Right forelimb (tissue), 1 donor: ENCODE data around the gene LRRC47.

Experiments
- DNase-seq: peaks from one replicate; pipeline ENCODE4 v3.0.0-alpha.2; 2018

The LRRC47 gene

DNA sequence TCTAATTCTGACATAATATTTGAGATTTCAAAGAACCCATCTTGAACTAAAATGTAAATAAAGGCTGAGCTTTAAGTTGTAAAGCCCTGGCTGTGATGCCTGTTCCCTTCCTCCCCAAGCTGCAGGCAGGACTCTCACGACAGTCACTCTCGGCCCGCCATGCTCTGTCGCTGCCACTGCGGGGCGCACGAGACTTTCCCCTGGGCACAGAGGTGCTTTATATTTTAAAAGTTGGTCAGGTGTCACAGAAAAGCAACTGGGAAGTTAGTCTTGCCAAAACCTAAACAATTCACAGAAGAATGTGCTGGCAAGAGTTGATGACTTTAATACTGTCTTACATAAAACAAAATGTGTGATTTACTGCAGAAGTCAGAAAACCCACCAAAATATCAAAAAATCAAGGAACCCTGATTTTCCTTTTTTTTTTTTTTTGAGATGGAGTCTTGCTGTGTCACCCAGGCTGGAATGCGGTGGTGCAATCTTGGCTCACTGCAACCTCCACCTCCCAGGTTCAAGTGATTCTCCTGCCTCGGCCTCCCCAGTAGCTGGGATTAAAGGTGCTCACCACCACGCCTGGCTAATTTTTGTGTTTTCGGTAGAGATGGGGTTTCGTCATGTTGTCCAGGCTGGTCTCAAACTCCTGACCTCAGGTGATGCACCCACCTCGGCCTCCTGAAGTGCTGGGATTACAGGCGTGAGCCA is 10.7 kb downstream of the LRRC47 start:
- no peak for DNase-seq

GRCh38 chr1:3785045-3785444 is 11.3 kb downstream of the LRRC47 start:
- DNase-seq = no peak

DNA sequence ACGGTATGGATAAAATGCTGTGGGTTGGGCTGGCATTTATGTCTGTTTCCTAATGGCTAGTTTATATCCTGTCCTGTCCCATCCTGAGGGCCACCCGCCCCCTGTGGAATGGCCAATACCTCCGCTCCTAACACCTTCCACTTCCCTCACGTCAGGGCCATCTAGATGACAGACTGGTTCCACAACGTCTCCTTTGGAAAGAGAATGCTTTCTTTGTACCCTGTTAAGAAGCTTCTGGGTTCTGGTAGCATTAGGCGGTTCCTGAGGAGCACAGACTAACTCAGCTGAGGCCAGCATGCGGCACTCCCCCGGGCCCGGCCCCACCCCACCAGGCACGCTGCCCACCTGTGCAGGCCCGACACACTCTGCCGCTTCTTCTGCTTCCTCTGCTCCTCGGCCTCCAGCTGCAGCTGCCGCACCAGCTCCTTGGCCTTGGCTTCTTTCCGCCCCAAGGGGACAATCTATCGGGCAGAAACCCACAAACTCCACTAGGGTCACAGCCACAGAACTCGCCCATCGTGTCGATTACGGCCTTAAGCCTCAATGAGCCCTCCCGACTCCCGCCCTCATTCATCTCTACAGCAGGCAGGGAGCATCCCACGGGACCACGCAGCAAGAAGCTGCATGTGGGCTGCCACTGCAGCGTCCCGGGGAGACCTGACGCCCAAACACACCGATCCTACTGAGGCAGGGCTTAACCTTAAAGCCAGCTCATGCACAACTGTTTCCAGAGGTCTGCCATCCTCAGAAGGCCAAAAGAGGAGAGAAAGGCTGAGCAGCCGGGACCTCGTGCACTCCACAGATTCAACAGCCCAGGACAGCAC is 12.4 kb downstream of the LRRC47 start:
- no peak for DNase-seq

DNA sequence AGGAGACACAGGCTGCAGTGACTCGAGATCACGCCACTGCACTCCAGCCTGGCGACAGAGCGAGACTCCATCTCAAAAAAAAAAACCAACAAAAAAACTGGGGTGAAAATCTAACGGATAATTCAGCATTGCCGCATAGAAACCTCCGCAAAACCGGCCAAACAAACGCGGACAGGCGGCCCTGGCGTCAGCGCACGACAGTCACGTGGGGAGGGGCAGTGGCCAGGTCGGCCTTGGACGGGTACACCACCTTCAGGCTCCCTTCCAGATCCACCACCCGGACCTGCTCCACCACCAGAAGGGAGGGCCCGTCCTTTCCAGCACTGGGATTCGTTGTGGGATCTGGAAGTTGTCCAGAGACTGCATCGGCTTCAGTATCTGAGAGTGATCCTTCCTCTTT is 15.4 kb downstream of the LRRC47 start:
- no peak for DNase-seq

GRCh38 chr1:3779912-3780416 is 16.3 kb downstream of the LRRC47 start:
- DNase-seq = no peak

DNA sequence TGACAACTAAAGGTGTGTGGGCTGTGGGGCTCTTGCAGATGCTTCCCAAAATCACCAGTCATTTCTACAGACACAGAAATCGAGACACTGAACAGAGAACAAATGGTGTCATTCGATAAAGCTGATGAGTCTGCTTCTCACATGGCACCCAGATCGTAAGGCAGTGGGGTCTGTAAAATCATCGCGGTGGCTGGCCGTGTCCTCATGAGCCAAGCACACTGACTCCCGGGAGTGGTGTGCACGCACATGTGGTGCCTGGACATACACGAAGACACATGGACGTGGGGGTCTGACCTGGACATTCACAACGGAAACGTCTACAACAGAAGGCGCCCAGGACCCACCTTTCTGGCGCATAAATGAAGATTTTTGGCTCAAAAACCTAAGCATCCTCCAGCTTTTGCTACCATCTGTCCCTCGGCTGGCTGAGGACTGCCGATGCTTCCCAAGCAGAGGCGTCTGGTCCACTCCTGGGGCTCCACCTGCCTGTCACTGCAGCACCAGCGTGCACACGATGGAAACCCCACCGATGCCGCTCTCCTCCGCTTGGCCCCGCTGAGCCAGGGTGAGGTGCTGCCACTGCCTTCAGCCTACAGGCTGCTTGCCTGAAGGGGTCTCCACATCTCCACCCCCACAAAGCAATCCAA is 16.9 kb downstream of the LRRC47 start:
- DNase-seq = no peak

DNA sequence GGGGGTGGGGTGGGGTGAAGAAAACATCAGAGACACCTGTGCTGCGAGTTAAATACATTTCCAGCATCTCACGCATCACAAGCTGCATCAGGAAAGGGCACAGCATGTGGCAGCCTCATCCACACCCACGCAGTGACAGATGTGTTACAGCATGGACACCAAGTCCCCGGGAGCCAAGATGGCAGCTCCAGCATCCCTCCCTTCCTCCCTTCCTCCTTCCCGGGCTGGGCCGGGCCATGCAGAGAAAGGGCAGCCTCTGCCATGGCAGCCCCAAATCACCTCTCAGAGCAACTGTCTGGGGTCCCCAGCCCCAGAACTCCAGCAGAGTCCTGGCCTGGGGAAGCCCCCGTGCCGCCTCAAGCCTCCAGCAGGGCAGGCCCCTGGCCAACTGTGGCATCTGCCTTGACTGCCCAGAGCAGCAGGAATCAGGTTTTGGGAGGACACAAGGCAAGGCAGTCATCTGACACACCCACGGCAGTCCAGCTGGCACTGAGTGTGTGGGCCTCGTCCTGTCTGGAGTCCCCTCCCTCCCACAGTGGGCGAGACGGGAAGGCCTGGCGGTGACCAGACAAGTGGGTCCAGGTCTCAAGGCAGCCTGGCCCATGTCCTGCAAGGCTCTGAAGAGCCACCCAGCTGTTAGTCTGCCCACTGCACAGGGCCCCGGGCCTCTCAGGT is 17.6 kb downstream of the LRRC47 start:
- DNase-seq = no peak

GRCh38 chr1:3777647-3778589 is 18.4 kb downstream of the LRRC47 start:
- DNase-seq = no peak

GRCh38 chr1:3777078-3777547 is 19.2 kb downstream of the LRRC47 start:
- no peak for DNase-seq

- DNase-seq = no peak
Observed at GRCh38 chr1:3776231-3776961, 19.9 kb downstream of the LRRC47 start.

GRCh38 chr1:3775490-3776230 is 20.6 kb downstream of the LRRC47 start:
- no peak for DNase-seq

DNA sequence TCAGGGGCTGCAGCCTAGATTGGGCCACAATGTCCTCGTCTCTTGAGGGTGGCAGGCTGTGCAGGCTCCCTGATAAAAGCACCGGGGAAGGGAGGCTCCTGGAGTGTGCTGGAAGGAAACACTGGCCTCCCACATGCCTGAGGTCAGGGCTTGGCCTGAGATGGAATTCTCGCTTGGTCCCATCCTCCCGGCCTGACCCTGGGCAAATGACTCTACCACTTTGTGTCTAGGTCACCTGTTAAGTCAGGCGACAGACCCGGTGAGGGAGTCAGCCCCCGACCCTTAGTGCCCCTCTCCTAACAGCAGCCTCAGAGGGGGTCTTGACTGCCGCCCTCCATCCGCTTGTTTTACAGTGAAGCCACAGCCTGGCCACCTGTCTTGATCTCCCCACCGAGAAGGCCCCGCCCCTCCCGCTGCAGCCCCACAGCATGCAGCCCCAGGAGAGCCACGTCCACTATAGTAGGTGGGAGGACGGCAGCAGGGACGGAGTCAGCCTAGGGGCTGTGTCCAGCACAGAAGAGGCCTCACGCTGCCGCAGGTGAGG is 21.3 kb downstream of the LRRC47 start:
- DNase-seq = no peak

DNA sequence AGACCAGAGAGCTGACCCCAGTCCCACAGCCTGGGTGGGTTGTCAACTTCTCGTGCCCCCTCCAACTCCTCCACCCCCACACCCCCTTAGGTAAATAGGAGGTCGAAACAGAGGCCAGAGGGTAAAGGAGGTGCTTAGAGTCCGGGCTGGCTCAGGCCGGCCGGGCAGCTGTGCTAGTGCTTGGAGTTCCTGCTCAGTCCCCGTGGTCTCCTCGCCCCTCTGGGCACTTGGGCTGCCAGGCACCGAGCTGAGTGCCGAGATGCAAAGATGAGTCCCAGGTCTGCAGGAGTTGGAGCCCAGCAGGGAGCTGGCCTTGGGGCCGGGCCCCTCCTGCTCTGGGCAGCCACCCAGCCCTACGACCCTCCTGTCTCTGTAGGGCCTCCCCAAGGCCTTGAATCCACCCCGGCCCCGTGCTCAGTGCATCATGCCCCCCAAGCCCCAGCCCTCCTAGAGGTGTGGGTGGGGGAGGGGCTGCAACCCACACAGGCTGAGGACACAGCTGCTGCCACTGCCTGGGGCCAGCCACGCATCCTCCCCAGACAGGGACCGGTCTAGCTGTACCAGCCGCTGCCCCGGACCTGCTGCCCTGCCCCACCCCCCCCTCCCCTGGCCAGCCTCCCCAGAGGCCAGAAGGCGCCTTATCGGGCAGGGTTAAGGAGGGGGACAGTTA is 21.9 kb downstream of the LRRC47 start:
- no peak for DNase-seq

- DNase-seq = no peak
Observed at GRCh38 chr1:3773572-3774275, 22.6 kb downstream of the LRRC47 start.

DNA sequence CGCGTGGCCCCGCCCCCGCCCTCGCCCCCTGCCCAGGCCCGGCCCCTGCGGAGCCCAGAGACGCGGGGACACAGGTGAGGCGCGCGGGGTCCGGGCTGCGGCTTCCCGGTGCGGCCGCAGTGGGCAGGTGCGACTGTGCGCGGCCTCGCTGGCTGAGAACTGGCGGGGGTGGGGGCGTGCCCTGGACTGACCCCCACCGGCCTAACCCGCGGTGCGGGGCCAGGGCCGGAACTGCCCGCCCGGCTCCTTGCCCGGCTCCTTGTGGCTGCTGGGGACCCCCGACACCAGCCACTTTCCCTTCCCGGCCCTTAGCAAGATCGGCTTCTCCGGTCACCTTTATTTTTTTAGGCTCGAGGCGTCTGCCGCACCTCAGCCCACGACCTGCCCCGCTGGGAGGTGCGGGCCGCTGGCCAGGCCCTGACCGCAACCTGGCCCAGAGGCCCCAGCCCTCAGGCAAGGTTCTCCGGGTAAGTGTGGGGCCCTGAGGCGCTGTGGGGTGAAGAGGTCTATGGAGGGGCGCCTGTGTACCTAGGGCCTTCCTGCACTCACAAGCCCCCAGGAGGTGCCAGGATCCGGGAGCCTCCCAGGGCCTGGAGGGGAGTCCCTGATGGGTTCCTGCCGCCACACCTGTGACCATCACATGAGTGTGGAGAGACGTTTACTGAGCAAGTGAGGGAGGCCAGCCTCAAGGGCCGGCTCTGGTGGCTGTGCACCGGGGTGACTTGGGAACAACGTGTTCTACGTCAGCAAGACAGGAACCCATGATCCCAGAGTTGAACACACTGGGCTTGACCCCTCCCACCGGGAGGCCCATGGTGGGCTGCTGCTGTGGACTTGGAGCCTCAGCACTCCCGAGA is 23.4 kb downstream of the LRRC47 start, which contains the start of gene SMIM1:
Gene SMIM1, plus strand, starts transcription at position 35 of the 857 bp plus-strand sequence. CDS start 2,625 bp downstream, outside the sequence.
- peak; percentile 65 for DNase-seq

GRCh38 chr1:3772027-3772714 is 24.1 kb downstream of the LRRC47 start:
- peak; percentile 92 for DNase-seq
